ENCODE measurements around the gene ANO10. TPM values are rescaled to one million over a fixed set of nuclear protein-coding genes. Genes with fewer than 3 reads are reported as not detected.
"Not testable (repeated sequence)": the region's sequence is repeated elsewhere in the genome, so short reads cannot be mapped to it uniquely, and the experiment has no call there.

ANO10 gene
- total RNA-seq, 2 experiments from 2014 or later = 19.9 TPM

DNA sequence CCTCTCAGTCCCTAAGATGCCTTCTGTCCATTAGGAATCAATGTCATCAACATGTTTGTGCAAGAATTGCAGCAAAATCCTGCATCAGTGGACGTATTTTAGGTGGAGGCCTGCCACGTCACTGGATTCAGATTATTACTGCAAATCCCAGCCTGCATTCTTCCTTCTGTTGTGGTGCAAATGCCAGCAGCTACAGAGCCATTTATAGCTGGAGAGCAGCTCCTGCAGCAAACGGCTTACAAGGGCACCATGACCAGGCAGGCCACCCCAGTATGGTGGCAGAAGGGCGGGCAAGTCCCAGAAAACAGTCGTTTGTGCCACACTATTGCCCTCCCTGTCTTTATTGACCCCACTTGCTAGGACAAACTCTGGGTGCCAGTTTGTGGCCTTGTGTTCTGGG lies 260.7 kb downstream of the ANO10 start:
- DNase-seq = no peak
- H3K4me3 Mint-ChIP-seq = no peak overlapping the region
- no peak overlapping the region for H3K27ac Mint-ChIP-seq
- CTCF ChIA-PET = no interaction called here
- H3K36me3 Mint-ChIP-seq (ENCODE audit: low read depth) = peaks cover 17% of the 10 kb centered on the region
- no peaks in the 10 kb centered on the region for H3K4me1 Mint-ChIP-seq
- peaks cover 16% of the 10 kb centered on the region for H3K9me3 Mint-ChIP-seq
- POLR2A ChIA-PET = interaction anchor here (0.7 kb wide), 1 partner anchor 74 kb away, joined by 3 read pairs; the partner anchor contains the start of gene SNRK
- no peaks in the 10 kb centered on the region for H3K27me3 Mint-ChIP-seq

- not testable (repeated sequence) for H3K27ac Mint-ChIP-seq, H3K27me3 Mint-ChIP-seq, H3K4me3 Mint-ChIP-seq, H3K4me1 Mint-ChIP-seq, DNase-seq
- CTCF ChIA-PET = interaction anchor here (1.2 kb wide), 1 partner anchor 9 kb away, joined by 3 read pairs; no protein-coding TSS in a partner anchor
- POLR2A ChIA-PET = interaction anchor here (2.0 kb wide), 1 partner anchor 9 kb away, joined by 10 read pairs; no protein-coding TSS in a partner anchor
- H3K9me3 Mint-ChIP-seq = peaks cover 62% of the 10 kb centered on the region
- peaks cover 62% of the 10 kb centered on the region for H3K36me3 Mint-ChIP-seq (ENCODE audit: low read depth)
Measured at GRCh38 chr3:43356033-43356432, 265.8 kb downstream of the ANO10 start.

GRCh38 chr3:43353923-43354670 lies 267.7 kb downstream of the ANO10 start:
- Mint-ChIP-seq H3K4me3 (no peak overlapping the region), H3K27me3 (no peaks in the 10 kb centered on the region), H3K27ac (no peak overlapping the region), H3K4me1 (peaks cover 6% of the 10 kb centered on the region), H3K9me3 (peaks cover 68% of the 10 kb centered on the region), H3K36me3 (ENCODE audit: low read depth) (peaks cover 81% of the 10 kb centered on the region)
- ChIA-PET CTCF (no interaction called here), POLR2A (no interaction called here)
- DNase-seq = no peak

DNA sequence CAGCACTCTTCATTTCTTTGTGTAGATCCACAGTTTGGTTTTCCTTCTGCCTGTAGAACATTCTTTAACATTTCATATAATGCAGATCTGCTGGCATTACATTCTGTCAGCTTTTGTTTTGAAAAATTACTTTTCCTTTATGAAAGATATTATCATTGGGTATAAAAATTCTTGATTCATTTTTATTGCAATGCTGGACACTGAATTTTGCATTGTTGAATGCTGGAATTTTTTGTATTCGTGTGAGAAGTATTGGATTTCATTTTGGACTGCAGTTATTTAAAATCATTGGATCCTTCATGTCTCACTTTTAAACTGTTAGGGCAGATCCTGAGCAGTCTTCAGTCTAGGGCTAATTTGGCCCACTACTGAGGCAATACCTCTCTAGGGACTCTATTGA lies 268.4 kb downstream of the ANO10 start:
- POLR2A ChIA-PET = no interaction called here
- no peak for DNase-seq

DNA sequence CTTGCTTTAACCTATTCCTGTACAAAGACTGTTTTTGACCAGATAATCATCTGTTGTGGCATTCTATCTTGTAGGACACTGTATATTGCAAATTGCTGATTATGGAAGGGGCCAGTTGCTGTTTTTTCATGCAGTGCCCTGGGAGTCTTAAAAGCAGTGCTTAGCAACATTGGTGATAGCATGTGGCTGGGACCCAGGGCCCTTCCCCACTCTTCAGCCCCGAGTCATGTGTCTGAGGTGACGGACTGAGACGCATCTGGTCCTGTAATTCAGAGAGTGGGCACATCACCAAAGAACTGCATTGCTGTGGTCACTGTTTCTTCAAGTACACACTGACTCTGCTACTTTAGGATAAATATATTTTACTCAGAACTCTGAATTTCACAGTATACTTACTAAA lies 272.1 kb downstream of the ANO10 start:
- ChIA-PET CTCF (interaction anchor here (1.7 kb wide), 1 partner anchor 28 kb away, joined by 5 read pairs; no protein-coding TSS in a partner anchor), POLR2A (no interaction called here)
- DNase-seq = no peak
- peaks cover 41% of the 10 kb centered on the region for H3K9me3 Mint-ChIP-seq
- H3K27me3 Mint-ChIP-seq = no peaks in the 10 kb centered on the region
- peaks cover 97% of the 10 kb centered on the region for H3K36me3 Mint-ChIP-seq (ENCODE audit: low read depth)
- no peak overlapping the region for H3K4me3 Mint-ChIP-seq
- peaks cover 47% of the 10 kb centered on the region for H3K4me1 Mint-ChIP-seq
- no peak overlapping the region for H3K27ac Mint-ChIP-seq

More for the DNA sequence above, 268.4 kb downstream of the ANO10 start:
- CTCF ChIA-PET = no interaction called here
- H3K4me1 Mint-ChIP-seq = peaks cover 14% of the 10 kb centered on the region
- no peak overlapping the region for H3K4me3 Mint-ChIP-seq
- no peak overlapping the region for H3K27ac Mint-ChIP-seq
- peaks cover 88% of the 10 kb centered on the region for H3K36me3 Mint-ChIP-seq (ENCODE audit: low read depth)
- H3K9me3 Mint-ChIP-seq = peaks cover 66% of the 10 kb centered on the region
- H3K27me3 Mint-ChIP-seq = no peaks in the 10 kb centered on the region

DNA sequence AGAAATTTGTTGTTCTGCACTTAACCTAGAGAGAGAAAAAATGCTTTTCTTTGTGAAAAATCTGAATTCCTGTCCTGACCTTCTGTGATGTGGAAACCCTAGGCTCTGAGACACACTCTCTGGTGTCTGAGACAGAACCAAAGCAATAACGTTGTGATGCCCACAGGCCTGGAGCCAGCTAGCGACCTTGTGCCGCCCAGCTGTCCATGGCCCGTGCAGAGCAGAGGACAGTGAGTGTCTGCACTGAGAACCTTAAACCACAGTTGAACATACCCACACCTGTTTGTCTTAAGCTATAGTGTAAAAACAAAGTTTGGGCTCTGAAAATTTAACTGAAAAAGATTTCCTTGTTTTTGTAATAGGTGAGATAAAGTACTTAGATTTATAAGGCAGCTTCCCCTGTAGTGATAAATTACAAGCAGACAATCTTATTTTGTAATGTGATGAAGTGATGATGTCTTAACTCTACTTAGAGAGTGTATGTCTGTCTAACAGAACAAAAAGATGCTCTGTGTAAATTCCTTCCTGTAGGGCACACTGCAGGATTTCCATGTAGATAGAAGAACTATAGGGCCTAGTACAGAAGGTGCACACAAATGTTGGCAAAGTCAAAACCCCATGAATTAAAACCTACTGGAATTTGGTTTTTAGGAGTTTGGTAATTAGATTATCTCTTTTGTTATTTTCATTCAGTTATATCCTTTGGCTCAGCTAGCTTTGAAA lies 272.8 kb downstream of the ANO10 start:
- ChIA-PET POLR2A (no interaction called here), CTCF (no interaction called here)
- peaks cover 34% of the 10 kb centered on the region for H3K9me3 Mint-ChIP-seq
- H3K4me1 Mint-ChIP-seq = peaks cover 52% of the 10 kb centered on the region
- H3K27me3 Mint-ChIP-seq = no peaks in the 10 kb centered on the region
- no peak overlapping the region for H3K4me3 Mint-ChIP-seq
- peaks cover 97% of the 10 kb centered on the region for H3K36me3 Mint-ChIP-seq (ENCODE audit: low read depth)
- no peak for DNase-seq
- peak overlapping the region; percentile 37 for H3K27ac Mint-ChIP-seq

DNA sequence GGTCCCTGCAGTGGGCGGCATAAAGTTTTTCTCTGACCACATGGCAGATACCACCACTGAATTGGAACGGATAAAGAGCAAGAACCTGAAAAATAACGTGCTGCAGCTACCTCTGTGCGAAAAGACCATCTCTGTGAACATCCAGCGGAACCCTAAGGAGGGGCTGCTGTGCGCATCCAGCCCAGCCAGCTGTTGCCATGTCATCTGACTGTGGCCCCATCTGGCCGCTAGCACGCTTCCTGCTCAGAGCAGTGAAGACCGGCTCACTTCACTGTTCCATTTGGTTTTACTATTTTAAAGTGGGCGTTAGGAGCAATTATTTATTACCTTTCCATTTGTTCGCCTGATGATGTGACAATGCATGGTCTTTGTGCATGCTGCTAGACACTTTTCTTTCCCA lies 273.5 kb downstream of the ANO10 start:
- no peak for DNase-seq
- Mint-ChIP-seq H3K4me1 (peaks cover 59% of the 10 kb centered on the region), H3K27me3 (no peaks in the 10 kb centered on the region), H3K4me3 (no peak overlapping the region), H3K36me3 (ENCODE audit: low read depth) (peaks cover 97% of the 10 kb centered on the region), H3K27ac (peak overlapping the region; percentile 44), H3K9me3 (peaks cover 27% of the 10 kb centered on the region)
- ChIA-PET CTCF (no interaction called here), POLR2A (interaction anchor here (3.0 to 4.1 kb wide), 3 partner anchors 8 to 51 kb away, joined by 10 to 43 read pairs (median 21); no protein-coding TSS in a partner anchor)

DNA sequence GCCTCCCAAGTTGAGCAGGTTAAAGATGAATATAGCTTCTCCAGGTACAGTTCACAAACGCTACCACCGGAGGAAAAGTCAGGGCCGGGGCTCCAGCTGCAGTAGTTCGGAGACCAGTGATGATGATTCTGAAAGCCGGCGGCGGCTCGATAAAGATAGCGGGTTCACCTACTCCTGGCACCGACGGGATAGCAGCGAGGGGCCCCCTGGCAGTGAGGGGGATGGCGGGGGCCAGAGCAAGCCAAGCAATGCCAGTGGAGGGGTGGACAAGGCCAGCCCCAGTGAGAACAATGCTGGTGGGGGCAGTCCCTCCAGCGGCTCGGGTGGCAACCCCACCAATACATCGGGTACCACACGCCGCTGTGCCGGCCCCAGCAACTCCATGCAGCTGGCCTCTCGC lies 274.0 kb downstream of the ANO10 start:
- Mint-ChIP-seq H3K27ac (peak overlapping the region; percentile 87), H3K36me3 (ENCODE audit: low read depth) (peaks cover 98% of the 10 kb centered on the region), H3K4me1 (peaks cover 65% of the 10 kb centered on the region), H3K9me3 (peaks cover 22% of the 10 kb centered on the region), H3K4me3 (peak overlapping the region; percentile 35), H3K27me3 (no peaks in the 10 kb centered on the region)
- POLR2A ChIA-PET = interaction anchor here (2.7 to 4.1 kb wide), 7 partner anchors 8 to 185 kb away, joined by 10 to 43 read pairs (median 21); partner anchors contain the start of gene SNRK
- CTCF ChIA-PET = interaction anchor here (1.4 kb wide), 1 partner anchor 30 kb away, joined by 6 read pairs; no protein-coding TSS in a partner anchor
- no peak for DNase-seq

- ChIA-PET CTCF (interaction anchor here (1.1 to 1.9 kb wide), 5 partner anchors 9 to 156 kb away, joined by 3 to 9 read pairs (median 6); partner anchors contain the start of gene SNRK), POLR2A (interaction anchor here (0.6 to 4.1 kb wide), 14 partner anchors 9 to 321 kb away, joined by 3 to 43 read pairs (median 8); partner anchors contain the start of gene SNRK)
- peaks cover 98% of the 10 kb centered on the region for H3K36me3 Mint-ChIP-seq (ENCODE audit: low read depth)
- DNase-seq = peak; percentile 75
- H3K27ac Mint-ChIP-seq = peak overlapping the region; percentile 87
- H3K4me1 Mint-ChIP-seq = peaks cover 71% of the 10 kb centered on the region
- H3K27me3 Mint-ChIP-seq = no peaks in the 10 kb centered on the region
- peak overlapping the region; percentile 35 for H3K4me3 Mint-ChIP-seq
- peaks cover 17% of the 10 kb centered on the region for H3K9me3 Mint-ChIP-seq
Measured at GRCh38 chr3:43346978-43347749, 274.6 kb downstream of the ANO10 start.

GRCh38 chr3:43345877-43346276 lies 275.9 kb downstream of the ANO10 start:
- Mint-ChIP-seq H3K36me3 (ENCODE audit: low read depth) (peaks cover 97% of the 10 kb centered on the region), H3K9me3 (peaks cover 5% of the 10 kb centered on the region), H3K4me3 (no peak overlapping the region), H3K27me3 (no peaks in the 10 kb centered on the region), H3K27ac (peak overlapping the region; percentile 89), H3K4me1 (peaks cover 68% of the 10 kb centered on the region)
- DNase-seq = peak; percentile 45
- ChIA-PET POLR2A (interaction anchor here (1.1 to 4.1 kb wide), 8 partner anchors 10 to 276 kb away, joined by 3 to 43 read pairs (median 16); partner anchors contain the start of genes ANO10 and SNRK), CTCF (interaction anchor here (0.5 to 1.9 kb wide), 4 partner anchors 55 to 157 kb away, joined by 5 to 9 read pairs (median 6); partner anchors contain the start of gene SNRK)

- CTCF ChIA-PET = interaction anchor here (0.8 to 1.9 kb wide), 4 partner anchors 45 to 183 kb away, joined by 3 to 5 read pairs (median 4); no protein-coding TSS in a partner anchor
- Mint-ChIP-seq H3K4me3 (no peak overlapping the region), H3K36me3 (ENCODE audit: low read depth) (peaks cover 97% of the 10 kb centered on the region), H3K9me3 (no peaks in the 10 kb centered on the region), H3K27ac (peak overlapping the region; percentile 89), H3K4me1 (peaks cover 67% of the 10 kb centered on the region), H3K27me3 (no peaks in the 10 kb centered on the region)
- POLR2A ChIA-PET = interaction anchor here (1.1 to 4.1 kb wide), 7 partner anchors 44 to 277 kb away, joined by 3 to 43 read pairs (median 21); partner anchors contain the start of genes ANO10 and SNRK
- DNase-seq = no peak
Measured at GRCh38 chr3:43345246-43345645, 276.6 kb downstream of the ANO10 start.

GRCh38 chr3:43344520-43344919 lies 277.3 kb downstream of the ANO10 start:
- Mint-ChIP-seq H3K27ac (peak overlapping the region; percentile 45), H3K36me3 (ENCODE audit: low read depth) (peaks cover 95% of the 10 kb centered on the region), H3K4me1 (peaks cover 72% of the 10 kb centered on the region), H3K4me3 (no peak overlapping the region), H3K27me3 (no peaks in the 10 kb centered on the region), H3K9me3 (peaks cover 6% of the 10 kb centered on the region)
- ChIA-PET POLR2A (interaction anchor here (1.1 to 4.1 kb wide), 4 partner anchors 45 to 278 kb away, joined by 3 to 43 read pairs (median 23); partner anchors contain the start of genes ANO10 and SNRK), CTCF (interaction anchor here (0.8 to 1.4 kb wide), 3 partner anchors 45 to 182 kb away, joined by 3 to 4 read pairs (median 3); no protein-coding TSS in a partner anchor)
- no peak for DNase-seq
